NCI-H128 (cell line): ENCODE data around the gene TPCN2.

Experiments used
- DNase-seq: peaks from one replicate; lab custom pipeline; 2025; ENCODE audit not compliant: unreplicated experiment; lab: John Stamatoyannopoulos, UW

TPCN2 gene

GRCh38 chr11:69108030-69108429 lies 59.3 kb downstream of the TPCN2 start:
- DNase-seq: no peak

- DNase-seq: no peak
Observed at GRCh38 chr11:69108559-69108958, 59.8 kb downstream of the TPCN2 start.

GRCh38 chr11:69109101-69109500 lies 60.4 kb downstream of the TPCN2 start:
- no peak for DNase-seq

- DNase-seq: no peak
Observed at GRCh38 chr11:69110451-69110850, 61.7 kb downstream of the TPCN2 start.

- no peak for DNase-seq
Observed at GRCh38 chr11:69111624-69112542, 63.2 kb downstream of the TPCN2 start.

- no peak for DNase-seq
Observed at GRCh38 chr11:69113226-69113625, 64.5 kb downstream of the TPCN2 start.

GRCh38 chr11:69113646-69114340 lies 65.1 kb downstream of the TPCN2 start:
- DNase-seq: no peak

GRCh38 chr11:69114362-69114761 lies 65.6 kb downstream of the TPCN2 start:
- DNase-seq: no peak

- no peak for DNase-seq
Observed at GRCh38 chr11:69114811-69115523, 66.2 kb downstream of the TPCN2 start.

- no peak for DNase-seq
Observed at GRCh38 chr11:69115586-69116560, 67.1 kb downstream of the TPCN2 start.

- no peak for DNase-seq
Observed at GRCh38 chr11:69116671-69117070, 67.9 kb downstream of the TPCN2 start.

GRCh38 chr11:69119190-69119589 lies 70.5 kb downstream of the TPCN2 start:
- DNase-seq: no peak

- DNase-seq: no peak
Observed at GRCh38 chr11:69120096-69120875, 71.6 kb downstream of the TPCN2 start.

- DNase-seq: no peak
Observed at GRCh38 chr11:69121021-69121420, 72.3 kb downstream of the TPCN2 start.

- DNase-seq: no peak
Observed at GRCh38 chr11:69121621-69122325, 73.0 kb downstream of the TPCN2 start.

- DNase-seq: no peak
Observed at GRCh38 chr11:69122326-69122629, 73.5 kb downstream of the TPCN2 start.

GRCh38 chr11:69122630-69123431 lies 74.1 kb downstream of the TPCN2 start:
- DNase-seq: no peak
